Neural cell (in vitro differentiated cells): ENCODE results near the gene GPC5. TPM values are rescaled to one million over a fixed set of nuclear protein-coding genes. Genes with fewer than 3 reads are reported as not detected.

Source experiments
- H2AFZ ChIP-seq: fragments of 200-600, 300-800 bp; sonication (generic), shearing (Covaris generic); 2 replicates; pipeline ENCODE4 v1.6.0; 2014; ENCODE audit warnings: low read depth, mild to moderate bottlenecking, antibody characterized with exemption, low read length, moderate library complexity
- H3F3A ChIP-seq: fragments of 200-600 bp; shearing (Covaris generic); 2 replicates; pipeline ENCODE4 v1.6.1; 2016; ENCODE audit warnings: mild to moderate bottlenecking, moderate library complexity, mixed read lengths, antibody characterized with exemption, low read length; ENCODE audit not compliant: insufficient read depth, poor library complexity, severe bottlenecking
- H3K27ac ChIP-seq: fragments of 200-600, 300-800 bp; sonication (generic), shearing (Covaris generic); 2 replicates; pipeline ENCODE4 v1.5.1; 2014; ENCODE audit warnings: mild to moderate bottlenecking, low read length, moderate library complexity
- H3K27me3 ChIP-seq: fragments of 300-800, 200-600 bp; sonication (generic), shearing (Covaris generic); 2 replicates; pipeline ENCODE4 v1.6.0; 2014; ENCODE audit warnings: mild to moderate bottlenecking, low read depth, low read length, moderate library complexity; ENCODE audit not compliant: insufficient read depth
- H3K36me3 ChIP-seq: fragments of 300-800, 200-600 bp; sonication (generic), shearing (Covaris generic); 2 replicates; pipeline ENCODE4 v1.5.1; 2014; ENCODE audit warnings: mild to moderate bottlenecking, antibody characterized with exemption, low read length, moderate library complexity; ENCODE audit not compliant: insufficient read depth
- H3K4me2 ChIP-seq: fragments of 300-800, 200-600 bp; sonication (generic), shearing (Covaris generic); 2 replicates; pipeline ENCODE4 v1.6.0; 2014; ENCODE audit warnings: mild to moderate bottlenecking, low read length
- H3K4me3 ChIP-seq: fragments of 300-800, 200-600 bp; sonication (generic), shearing (Covaris generic); 2 replicates; pipeline ENCODE4 v1.5.1; 2014; ENCODE audit warnings: mild to moderate bottlenecking, low read length, moderate library complexity
- H3K79me2 ChIP-seq: fragments of 200-600 bp; shearing (Covaris generic); replicated peaks from 2 replicates; pipeline ENCODE4 v1.6.0; 2014; ENCODE audit warnings: mild to moderate bottlenecking, low read length, moderate library complexity; ENCODE audit not compliant: insufficient read depth
- H3K9ac ChIP-seq: fragments of 300-800, 200-600 bp; sonication (generic), shearing (Covaris generic); 2 replicates; pipeline ENCODE4 v1.6.1; 2016; ENCODE audit warnings: mild to moderate bottlenecking, low read length, mixed read lengths
- H3K9me2 ChIP-seq: fragments of 200-600 bp; shearing (Covaris generic); 2 replicates; pipeline ENCODE4 v1.6.1; 2016; ENCODE audit warnings: mild to moderate bottlenecking, low read length, mixed read lengths; ENCODE audit not compliant: insufficient read depth
- H3K9me3 ChIP-seq: fragments of 200-600, 300-800 bp; sonication (generic), shearing (Covaris generic); 2 replicates; pipeline ENCODE4 v1.6.1; 2016; ENCODE audit warnings: mild to moderate bottlenecking, mixed run types, low read length, moderate library complexity, mixed read lengths
- H4K20me1 ChIP-seq: fragments of 200-600 bp; shearing (Covaris generic); 2 replicates; pipeline ENCODE4 v1.6.1; 2016; ENCODE audit warnings: mild to moderate bottlenecking, mixed run types; ENCODE audit not compliant: insufficient read depth
- EP300 ChIP-seq: fragments of 450-650 bp; conservative IDR thresholded peaks from 2 replicates; pipeline ENCODE4 v1.6.1; 2014; ENCODE audit warnings: antibody characterized with exemption, mild to moderate bottlenecking, moderate library complexity; ENCODE audit not compliant: poor library complexity, severe bottlenecking
- EZH2 ChIP-seq: fragments of 200-600, 300-800 bp; shearing (Covaris generic), sonication (generic); IDR thresholded peaks from 2 replicates; pipeline ENCODE4 v1.6.1; 2014; ENCODE audit warnings: antibody characterized with exemption, low read length, borderline replicate concordance, mild to moderate bottlenecking; ENCODE audit not compliant: insufficient read depth, poor library complexity, severe bottlenecking
- MXI1 ChIP-seq: fragments of 450-650 bp; conservative IDR thresholded peaks from 2 replicates; pipeline ENCODE4 v1.6.1; 2014; ENCODE audit warnings: antibody characterized with exemption, mild to moderate bottlenecking; ENCODE audit not compliant: poor library complexity, severe bottlenecking
- POLR2AphosphoS5 ChIP-seq: IDR thresholded peaks from 2 replicates; pipeline ENCODE4 v1.6.1; 2012
- RAD21 ChIP-seq: fragments of 450-650 bp; conservative IDR thresholded peaks from 2 replicates; pipeline ENCODE4 v1.6.1; 2014; ENCODE audit warnings: antibody characterized with exemption, mild to moderate bottlenecking, moderate library complexity
- SMC3 ChIP-seq: fragments of 450-650 bp; conservative IDR thresholded peaks from 2 replicates; pipeline ENCODE4 v1.6.1; 2014; ENCODE audit warnings: antibody characterized with exemption, mild to moderate bottlenecking, moderate library complexity; ENCODE audit not compliant: poor library complexity
- TAF1 ChIP-seq: IDR thresholded peaks from 2 replicates; pipeline ENCODE4 v1.6.1; 2012; ENCODE audit warnings: low read depth
- polyA plus RNA-seq: library from polyadenylated mRNA; depleted of rRNA; stranded (reverse); fragments of >200 nt; gene quantifications from 2 replicates; pipeline ENCODE4 v1.2.3, GENCODE V29; 2014
- TF ChIP-seq, protein P1 (sequence below): IDR thresholded peaks from 2 replicates; pipeline ENCODE4 v1.6.1; 2012; ENCODE audit warnings: borderline replicate concordance
- TF ChIP-seq, protein P2 (sequence below): fragments of 450-650 bp; IDR thresholded peaks from 2 replicates; pipeline ENCODE4 v1.5.1; 2014; ENCODE audit warnings: antibody characterized with exemption, mild to moderate bottlenecking, moderate library complexity; ENCODE audit not compliant: poor library complexity, severe bottlenecking

Gene GPC5
- polyA plus RNA-seq, 1 donor from 2014 or later: 5.0 TPM

DNA sequence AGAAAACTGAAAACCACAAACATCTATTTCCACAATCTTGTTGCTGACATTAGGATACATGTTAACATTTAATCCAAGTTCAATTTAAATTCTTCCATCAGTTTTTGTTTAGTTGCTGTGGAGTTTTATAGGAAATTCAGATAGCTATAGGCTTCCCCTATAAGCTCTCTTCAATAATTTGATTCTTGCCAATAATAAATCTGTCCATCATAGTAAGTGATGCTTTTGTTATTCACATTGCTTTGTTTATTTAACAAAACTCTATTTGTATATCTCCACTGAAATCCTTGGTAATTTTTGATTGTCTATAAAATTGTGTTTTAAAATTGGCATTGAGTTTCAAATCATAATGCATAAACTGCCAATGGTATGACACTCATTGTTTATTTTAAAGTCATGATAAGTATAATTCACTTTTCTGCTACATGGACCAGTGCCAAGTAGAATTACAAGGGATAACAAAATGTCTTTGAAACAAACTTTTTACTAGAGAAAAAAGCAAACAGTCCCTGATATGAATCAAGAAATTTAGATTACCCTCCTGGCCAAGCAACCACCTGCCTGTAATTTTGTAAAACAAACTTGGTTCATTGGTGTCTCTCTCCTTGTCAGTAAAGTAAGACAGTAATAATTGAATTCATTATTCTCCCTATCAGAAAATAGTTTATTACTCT is 1250.9 kb downstream of the GPC5 start:
- H3K4me2 ChIP-seq: no peak overlapping the region
- H3K4me3 ChIP-seq: no peak overlapping the region
- no peak overlapping the region for H3K27ac ChIP-seq

GRCh38 chr13:92656103-92656502 is 1257.7 kb downstream of the GPC5 start:
- no peak overlapping the region for H3K4me2 ChIP-seq
- no peaks in the 10 kb centered on the region for H3K79me2 ChIP-seq
- no peak overlapping the region for H2AFZ ChIP-seq
- H3K36me3 ChIP-seq: no peaks in the 10 kb centered on the region
- no peaks in the 10 kb centered on the region for H3K27me3 ChIP-seq
- TF ChIP-seq, protein P1, sequence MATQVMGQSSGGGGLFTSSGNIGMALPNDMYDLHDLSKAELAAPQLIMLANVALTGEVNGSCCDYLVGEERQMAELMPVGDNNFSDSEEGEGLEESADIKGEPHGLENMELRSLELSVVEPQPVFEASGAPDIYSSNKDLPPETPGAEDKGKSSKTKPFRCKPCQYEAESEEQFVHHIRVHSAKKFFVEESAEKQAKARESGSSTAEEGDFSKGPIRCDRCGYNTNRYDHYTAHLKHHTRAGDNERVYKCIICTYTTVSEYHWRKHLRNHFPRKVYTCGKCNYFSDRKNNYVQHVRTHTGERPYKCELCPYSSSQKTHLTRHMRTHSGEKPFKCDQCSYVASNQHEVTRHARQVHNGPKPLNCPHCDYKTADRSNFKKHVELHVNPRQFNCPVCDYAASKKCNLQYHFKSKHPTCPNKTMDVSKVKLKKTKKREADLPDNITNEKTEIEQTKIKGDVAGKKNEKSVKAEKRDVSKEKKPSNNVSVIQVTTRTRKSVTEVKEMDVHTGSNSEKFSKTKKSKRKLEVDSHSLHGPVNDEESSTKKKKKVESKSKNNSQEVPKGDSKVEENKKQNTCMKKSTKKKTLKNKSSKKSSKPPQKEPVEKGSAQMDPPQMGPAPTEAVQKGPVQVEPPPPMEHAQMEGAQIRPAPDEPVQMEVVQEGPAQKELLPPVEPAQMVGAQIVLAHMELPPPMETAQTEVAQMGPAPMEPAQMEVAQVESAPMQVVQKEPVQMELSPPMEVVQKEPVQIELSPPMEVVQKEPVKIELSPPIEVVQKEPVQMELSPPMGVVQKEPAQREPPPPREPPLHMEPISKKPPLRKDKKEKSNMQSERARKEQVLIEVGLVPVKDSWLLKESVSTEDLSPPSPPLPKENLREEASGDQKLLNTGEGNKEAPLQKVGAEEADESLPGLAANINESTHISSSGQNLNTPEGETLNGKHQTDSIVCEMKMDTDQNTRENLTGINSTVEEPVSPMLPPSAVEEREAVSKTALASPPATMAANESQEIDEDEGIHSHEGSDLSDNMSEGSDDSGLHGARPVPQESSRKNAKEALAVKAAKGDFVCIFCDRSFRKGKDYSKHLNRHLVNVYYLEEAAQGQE: no peak
- TF ChIP-seq EZH2 (no peak), RAD21 (no peak), EP300 (no peak), POLR2AphosphoS5 (no peak), MXI1 (no peak), SMC3 (no peak), TAF1 (no peak)
- TF ChIP-seq, protein P2, sequence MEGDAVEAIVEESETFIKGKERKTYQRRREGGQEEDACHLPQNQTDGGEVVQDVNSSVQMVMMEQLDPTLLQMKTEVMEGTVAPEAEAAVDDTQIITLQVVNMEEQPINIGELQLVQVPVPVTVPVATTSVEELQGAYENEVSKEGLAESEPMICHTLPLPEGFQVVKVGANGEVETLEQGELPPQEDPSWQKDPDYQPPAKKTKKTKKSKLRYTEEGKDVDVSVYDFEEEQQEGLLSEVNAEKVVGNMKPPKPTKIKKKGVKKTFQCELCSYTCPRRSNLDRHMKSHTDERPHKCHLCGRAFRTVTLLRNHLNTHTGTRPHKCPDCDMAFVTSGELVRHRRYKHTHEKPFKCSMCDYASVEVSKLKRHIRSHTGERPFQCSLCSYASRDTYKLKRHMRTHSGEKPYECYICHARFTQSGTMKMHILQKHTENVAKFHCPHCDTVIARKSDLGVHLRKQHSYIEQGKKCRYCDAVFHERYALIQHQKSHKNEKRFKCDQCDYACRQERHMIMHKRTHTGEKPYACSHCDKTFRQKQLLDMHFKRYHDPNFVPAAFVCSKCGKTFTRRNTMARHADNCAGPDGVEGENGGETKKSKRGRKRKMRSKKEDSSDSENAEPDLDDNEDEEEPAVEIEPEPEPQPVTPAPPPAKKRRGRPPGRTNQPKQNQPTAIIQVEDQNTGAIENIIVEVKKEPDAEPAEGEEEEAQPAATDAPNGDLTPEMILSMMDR: no peak
- no peaks in the 10 kb centered on the region for H3K9me3 ChIP-seq
- H4K20me1 ChIP-seq: no peaks in the 10 kb centered on the region
- no peak overlapping the region for H3K27ac ChIP-seq
- no peak overlapping the region for H3K9ac ChIP-seq
- H3K9me2 ChIP-seq: no peaks in the 10 kb centered on the region
- H3K4me3 ChIP-seq: no peak overlapping the region
- H3F3A ChIP-seq: no peaks in the 10 kb centered on the region

More for the DNA sequence above, 1250.9 kb downstream of the GPC5 start:
- Histone ChIP-seq H2AFZ (no peak overlapping the region), H3K36me3 (no peaks in the 10 kb centered on the region), H3K9ac (no peak overlapping the region), H4K20me1 (no peaks in the 10 kb centered on the region), H3K27me3 (no peaks in the 10 kb centered on the region), H3K9me2 (no peaks in the 10 kb centered on the region), H3F3A (no peaks in the 10 kb centered on the region), H3K9me3 (no peaks in the 10 kb centered on the region), H3K79me2 (no peaks in the 10 kb centered on the region)
- TF ChIP-seq TAF1: no peak
- TF ChIP-seq EZH2: no peak
- TF ChIP-seq POLR2AphosphoS5: no peak
- TF ChIP-seq, protein P2: no peak
- TF ChIP-seq, protein P1: no peak
- TF ChIP-seq SMC3: no peak
- TF ChIP-seq RAD21: no peak
- no peak for TF ChIP-seq MXI1
- no peak for TF ChIP-seq EP300
